SK-N-SH (cell line): ENCODE measurements around the gene LMAN2. TPM values are rescaled to one million over a fixed set of nuclear protein-coding genes. Genes with fewer than 3 reads are reported as not detected.

ENCODE experiments used
- CTCF ChIA-PET: fragments of 300-600, 350-600 bp; formaldehyde crosslinking; extraction: SDS; loops from one replicate; lab custom pipeline; 2021; lab: Yijun Ruan, JAX
- POLR2A ChIA-PET: fragments of 350-600 bp; sonication (Branson Sonifier 250); formaldehyde crosslinking; extraction: SDS; loops from one replicate; lab custom pipeline; 2020; ENCODE audit warnings: antibody characterized with exemption, inconsistent platforms; lab: Yijun Ruan, JAX
- DNase-seq: peaks from one replicate; pipeline ENCODE4 v3.0.0; 2012
- H2AFZ ChIP-seq: fragments of 200-600 bp; sonication (generic); 2 replicates; pipeline ENCODE4 v1.8.1; 2016; ENCODE audit warnings: antibody characterized with exemption, mild to moderate bottlenecking, low read depth
- H3F3A ChIP-seq: fragments of 200-600 bp; sonication (generic); replicated peaks from 2 replicates; pipeline ENCODE3; 2016; ENCODE audit warnings: antibody characterized with exemption, mild to moderate bottlenecking; ENCODE audit not compliant: insufficient read depth
- H3K27ac ChIP-seq, 2 experiments: fragments of 200-500 bp in 1 of 2; fragments of 200-600 bp in 1 of 2; sonication (Bioruptor generic) in 1 of 2; sonication (generic), shearing (Covaris generic) in 1 of 2; 2 replicates each; pipeline versions ENCODE4 v1.5.1 to v1.6.1; 2014 to 2016; ENCODE audit warnings: low read depth in 2 of 2, inconsistent platforms in 1 of 2, low read length in 1 of 2, mild to moderate bottlenecking in 1 of 2, mixed read lengths in 1 of 2
- H3K27me3 ChIP-seq: fragments of 200-600 bp; sonication (generic), shearing (Covaris generic); 2 replicates; pipeline ENCODE4 v1.6.1; 2016; ENCODE audit warnings: mixed run types; ENCODE audit not compliant: insufficient read depth
- H3K36me3 ChIP-seq, 2 experiments: fragments of 200-500 bp in 1 of 2; fragments of 200-600 bp in 1 of 2; sonication (Bioruptor generic) in 1 of 2; sonication (generic) in 1 of 2; replicated peaks in 1 of 2; 2 replicates each; pipeline versions ENCODE3 to v1.5.1; 2014 to 2016; ENCODE audit warnings: low read length in 1 of 2, mild to moderate bottlenecking in 1 of 2; ENCODE audit not compliant: insufficient read depth in 2 of 2, control insufficient read depth in 1 of 2
- H3K4me1 ChIP-seq, 2 experiments: fragments of 200-500 bp in 1 of 2; fragments of 200-600 bp in 1 of 2; sonication (Bioruptor generic) in 1 of 2; sonication (generic), shearing (Covaris generic) in 1 of 2; 2 replicates each; pipeline versions ENCODE4 v1.5.1 to v1.6.1; 2014 to 2016; ENCODE audit warnings: low read depth in 1 of 2, low read length in 1 of 2, mixed run types in 1 of 2; ENCODE audit not compliant: insufficient read depth in 2 of 2, control insufficient read depth in 1 of 2
- H3K4me2 ChIP-seq: fragments of 200-600 bp; sonication (generic), shearing (Covaris generic); 2 replicates; pipeline ENCODE4 v1.6.1; 2017; ENCODE audit warnings: mixed run types
- H3K4me3 ChIP-seq, 2 experiments: fragments of 200-500 bp in 1 of 2; fragments of 200-600 bp in 1 of 2; sonication (Bioruptor generic) in 1 of 2; sonication (generic), shearing (Covaris generic) in 1 of 2; 2 replicates each; pipeline versions ENCODE4 v1.5.1 to v1.8.1; 2014 to 2016; ENCODE audit warnings: low read depth in 2 of 2, inconsistent platforms in 1 of 2, low read length in 1 of 2, mild to moderate bottlenecking in 1 of 2, mixed read lengths in 1 of 2, moderate library complexity in 1 of 2
- H3K79me2 ChIP-seq: fragments of 200-600 bp; sonication (generic); 2 replicates; pipeline ENCODE4 v1.8.1; 2017; ENCODE audit warnings: mild to moderate bottlenecking; ENCODE audit not compliant: insufficient read depth
- H3K9ac ChIP-seq: fragments of 200-600 bp; sonication (generic); 2 replicates; pipeline ENCODE4 v1.6.1; 2017; ENCODE audit warnings: mixed run types
- H3K9me2 ChIP-seq: fragments of 200-600 bp; sonication (generic); 2 replicates; pipeline ENCODE4 v1.6.1; 2017; ENCODE audit warnings: mixed run types
- H3K9me3 ChIP-seq: fragments of 200-600 bp; sonication (generic); 2 replicates; pipeline ENCODE4 v1.6.1; 2017; ENCODE audit warnings: mixed run types, mild to moderate bottlenecking, moderate library complexity
- H4K20me1 ChIP-seq: fragments of 200-600 bp; sonication (generic); 2 replicates; pipeline ENCODE4 v1.6.1; 2017; ENCODE audit warnings: mild to moderate bottlenecking, mixed run types; ENCODE audit not compliant: insufficient read depth
- CTCF ChIP-seq: fragments of 200-600 bp; sonication (generic); IDR thresholded peaks from 2 replicates; pipeline ENCODE4 v1.6.1; 2017; ENCODE audit warnings: antibody characterized with exemption, mild to moderate bottlenecking, moderate library complexity
- EP300 ChIP-seq, 2 experiments: IDR thresholded peaks; 2 replicates each; pipeline versions ENCODE4 v1.4.0 to v1.6.1; 2012; ENCODE audit warnings: borderline replicate concordance in 1 of 2, low read depth in 1 of 2, low read length in 1 of 2
- EZH2phosphoT487 ChIP-seq: fragments of 200-600 bp; sonication (generic); IDR thresholded peaks from 2 replicates; pipeline ENCODE4 v1.6.1; 2017; ENCODE audit warnings: low read depth, mixed run types, mild to moderate bottlenecking, antibody characterized with exemption, moderate library complexity, borderline replicate concordance
- FOXJ3 ChIP-seq: sonication (generic); formaldehyde crosslinking; IDR thresholded peaks from 2 replicates; pipeline ENCODE4 v1.5.1; 2020; ENCODE audit warnings: mild to moderate bottlenecking, missing genetic modification reagents
- GABPA ChIP-seq: IDR thresholded peaks from 2 replicates; pipeline ENCODE4 v1.4.0; 2012; ENCODE audit warnings: low read depth, mild to moderate bottlenecking
- GATA2 ChIP-seq: sonication (generic); formaldehyde crosslinking; IDR thresholded peaks from 2 replicates; pipeline ENCODE4 v1.5.0; 2020; ENCODE audit warnings: mild to moderate bottlenecking, missing genetic modification reagents
- JUND ChIP-seq: IDR thresholded peaks from 2 replicates; pipeline ENCODE4 v1.4.0; 2012
- MAX ChIP-seq: IDR thresholded peaks from 2 replicates; pipeline ENCODE4 v1.4.0; 2012; ENCODE audit warnings: low read depth
- MXI1 ChIP-seq: IDR thresholded peaks from 2 replicates; pipeline ENCODE4 v1.6.1; 2012; ENCODE audit warnings: mild to moderate bottlenecking, low read depth, low read length, improper control_type of control experiment
- NFIC ChIP-seq: IDR thresholded peaks from 2 replicates; pipeline ENCODE4 v1.4.0; 2012; ENCODE audit warnings: borderline replicate concordance
- NRF1 ChIP-seq: IDR thresholded peaks from 2 replicates; pipeline ENCODE4 v1.6.1; 2012; ENCODE audit warnings: low read depth, mild to moderate bottlenecking, low read length
- RCOR1 ChIP-seq: fragments of 150-350 bp; IDR thresholded peaks from 2 replicates; pipeline ENCODE4 v1.6.1; 2017; ENCODE audit warnings: antibody characterized with exemption, low read length
- SIN3A ChIP-seq: IDR thresholded peaks from 2 replicates; pipeline ENCODE4 v1.6.1; 2012; ENCODE audit warnings: low read depth, mild to moderate bottlenecking, low read length, moderate library complexity, borderline replicate concordance
- TCF12 ChIP-seq: IDR thresholded peaks from 2 replicates; pipeline ENCODE4 v1.4.0; 2012
- USF1 ChIP-seq: IDR thresholded peaks from 2 replicates; pipeline ENCODE4 v1.4.0; 2012; ENCODE audit warnings: low read depth, borderline replicate concordance
- USF2 ChIP-seq: fragments of 150-350 bp; IDR thresholded peaks from 2 replicates; pipeline ENCODE4 v1.6.1; 2017; ENCODE audit warnings: antibody characterized with exemption, low read length, low read depth, borderline replicate concordance
- YY1 ChIP-seq: IDR thresholded peaks from 2 replicates; pipeline ENCODE4 v1.4.0; 2012; ENCODE audit warnings: low read depth, mild to moderate bottlenecking
- WGBS: methylation state at CpG from one replicate; pipeline ENCODE4 v1.1.6; 2017; ENCODE audit warnings: low lambda C conversion rate; 5-methylcytosine and 5-hydroxymethylcytosine counted together
- polyA plus RNA-seq, 3 experiments: library from polyadenylated mRNA; depleted of rRNA; stranded (reverse); fragments of >200 nt; gene quantifications; 2 replicates each; pipeline ENCODE4 v1.2.3, GENCODE V29; 2012

LMAN2 gene
- polyA plus RNA-seq, 1 of the 3 experiments (the other 2 are of a cell fraction) = 500 TPM

- no peaks in the 10 kb centered on the region for H4K20me1 ChIP-seq
- no peak overlapping the region for H3K9ac ChIP-seq
- H3K4me2 ChIP-seq = no peak overlapping the region
- no peaks in the 10 kb centered on the region for H3F3A ChIP-seq
- H3K27ac ChIP-seq = no peak overlapping the region
- ChIA-PET POLR2A (no interaction called here), CTCF (interaction anchor here (0.6 to 4.4 kb wide), 6 partner anchors 10 to 56 kb away, joined by 3 to 23 read pairs (median 3); no protein-coding TSS in a partner anchor)
- 92% methylated on average over 16 of the region's 16 CpGs for WGBS
- H3K9me3 ChIP-seq = no peaks in the 10 kb centered on the region
- no peaks in the 10 kb centered on the region for H3K4me1 ChIP-seq
- no peaks in the 10 kb centered on the region for H3K9me2 ChIP-seq
- no peaks in the 10 kb centered on the region; the same call in 1 of the 2 replicates for H3K79me2 ChIP-seq
- H3K4me3 ChIP-seq = no peak overlapping the region
- no peak overlapping the region for H2AFZ ChIP-seq
- TF ChIP-seq FOXJ3 = no peak
- no peak for TF ChIP-seq JUND
- TF ChIP-seq GATA2 = no peak
- no peak for TF ChIP-seq MXI1
- no peak for TF ChIP-seq EP300 (IDR thresholded peaks at IDR 0.05; ENCODE audit: borderline replicate concordance in 1 of 2, low read depth in 1 of 2, low read length in 1 of 2)
- no peak for TF ChIP-seq RCOR1
- TF ChIP-seq NFIC = no peak
- TF ChIP-seq CTCF = no peak
- TF ChIP-seq EZH2phosphoT487 = no peak
- TF ChIP-seq TCF12 = no peak
- TF ChIP-seq YY1 = no peak
- TF ChIP-seq USF1 = no peak
- no peak for TF ChIP-seq MAX
- no peak for TF ChIP-seq NRF1
- TF ChIP-seq GABPA = no peak
- H3K36me3 ChIP-seq = peaks cover 3 to 85% of the 10 kb centered on the region in 2 experiments
- no peaks in the 10 kb centered on the region for H3K27me3 ChIP-seq
- no peak for DNase-seq
Measured at GRCh38 chr5:177333420-177334154, 17.9 kb downstream of the LMAN2 start.

GRCh38 chr5:177332896-177333260 is 18.6 kb downstream of the LMAN2 start:
- H3K27me3 ChIP-seq = no peaks in the 10 kb centered on the region
- no peak for TF ChIP-seq EP300 (IDR thresholded peaks at IDR 0.05; ENCODE audit: borderline replicate concordance in 1 of 2, low read depth in 1 of 2, low read length in 1 of 2)
- no peak for TF ChIP-seq USF2
- no peak for TF ChIP-seq MAX
- no peak for TF ChIP-seq SIN3A
- TF ChIP-seq GATA2 = no peak
- TF ChIP-seq, all 33 proteins: peak for 0
- CTCF ChIA-PET = interaction anchor here (1.0 to 4.4 kb wide), 3 partner anchors 12 to 23 kb away, joined by 4 to 23 read pairs (median 5); no protein-coding TSS in a partner anchor
- H4K20me1 ChIP-seq = no peaks in the 10 kb centered on the region
- WGBS = 94% methylated on average over 12 of the region's 13 CpGs
- H3K9ac ChIP-seq = no peak overlapping the region
- no peaks in the 10 kb centered on the region for H3K9me2 ChIP-seq
- H3K27ac ChIP-seq = no peak overlapping the region
- no peak overlapping the region for H2AFZ ChIP-seq
- no peaks in the 10 kb centered on the region for H3K9me3 ChIP-seq
- H3K4me3 ChIP-seq = no peak overlapping the region
- POLR2A ChIA-PET = no interaction called here
- H3K79me2 ChIP-seq = no peaks in the 10 kb centered on the region; the same call in none of the 2 replicates
- peaks cover 3 to 82% of the 10 kb centered on the region in 2 experiments for H3K36me3 ChIP-seq
- H3F3A ChIP-seq = no peaks in the 10 kb centered on the region
- no peak for DNase-seq
- H3K4me2 ChIP-seq = no peak overlapping the region
- H3K4me1 ChIP-seq = no peaks in the 10 kb centered on the region
